Stimulated activated CD8-positive, alpha-beta memory T cell treated with anti-CD3 and anti-CD28 coated beads, Interleukin-4, amount 100 ng/mL, for 48 hours (primary cell): ENCODE data around the gene C1D.

ENCODE experiments used
- DNase-seq: peaks from one replicate; pipeline ENCODE4 v3.0.0-alpha.2; 2020

C1D gene, protein sequence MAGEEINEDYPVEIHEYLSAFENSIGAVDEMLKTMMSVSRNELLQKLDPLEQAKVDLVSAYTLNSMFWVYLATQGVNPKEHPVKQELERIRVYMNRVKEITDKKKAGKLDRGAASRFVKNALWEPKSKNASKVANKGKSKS

DNA sequence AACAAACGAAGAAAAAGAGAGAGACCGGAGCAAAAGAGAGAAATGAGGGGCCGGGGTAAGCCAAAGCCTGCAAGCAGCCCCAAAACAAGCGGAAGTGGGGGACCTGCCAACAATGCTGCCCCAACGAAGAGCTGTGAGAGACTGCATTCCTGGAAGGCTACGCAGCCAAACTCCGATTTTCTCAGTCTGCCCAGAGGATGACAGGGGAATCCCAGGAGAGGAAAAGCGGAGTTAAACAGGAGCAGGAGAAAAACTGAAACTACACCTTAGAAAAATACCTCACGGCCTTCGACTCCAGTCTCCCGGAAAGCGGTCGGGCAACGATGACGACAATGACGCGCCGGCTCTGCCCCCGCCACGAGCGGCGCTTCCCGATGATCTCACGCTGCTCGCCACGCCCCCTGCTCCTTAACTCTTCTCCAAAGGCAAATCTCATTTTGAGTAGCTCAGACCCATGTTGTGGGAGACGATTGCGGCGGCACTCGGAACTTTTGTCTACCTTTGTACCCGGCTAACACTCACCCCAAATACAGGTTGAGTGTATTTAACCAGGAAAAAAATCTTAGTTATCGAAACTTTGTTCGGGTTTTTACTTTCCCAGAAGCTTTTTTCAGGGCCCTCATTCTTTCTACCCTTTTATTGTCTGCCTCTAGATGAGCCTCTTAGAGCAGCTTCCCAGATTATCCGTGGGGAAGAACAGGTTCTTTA is at the start of gene C1D:
Gene C1D (minus strand): TSS at position 325 of the 708 bp plus-strand sequence. CDS start 15,694 bp downstream, outside the sequence.
- DNase-seq, result peak; percentile 98

DNA sequence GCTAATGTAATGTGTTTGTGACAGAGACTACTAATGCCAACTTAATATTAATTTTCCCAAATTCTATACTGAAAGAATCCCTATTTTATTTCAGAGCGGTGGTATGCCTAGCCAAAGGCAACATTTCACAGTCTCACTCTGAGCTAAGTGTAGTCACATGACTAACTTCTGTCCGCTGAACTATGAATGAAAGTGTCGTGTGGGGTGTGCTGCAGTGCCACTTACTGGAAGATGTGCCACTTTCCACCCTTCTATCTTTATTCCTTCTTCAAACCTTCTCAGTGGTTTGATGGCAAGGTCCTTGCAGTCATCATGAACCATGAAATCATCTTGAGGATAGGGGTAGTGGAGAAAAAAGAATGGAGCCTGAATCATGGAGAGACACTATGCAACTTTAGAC is 47.3 kb upstream of the C1D start:
- no peak for DNase-seq

DNA sequence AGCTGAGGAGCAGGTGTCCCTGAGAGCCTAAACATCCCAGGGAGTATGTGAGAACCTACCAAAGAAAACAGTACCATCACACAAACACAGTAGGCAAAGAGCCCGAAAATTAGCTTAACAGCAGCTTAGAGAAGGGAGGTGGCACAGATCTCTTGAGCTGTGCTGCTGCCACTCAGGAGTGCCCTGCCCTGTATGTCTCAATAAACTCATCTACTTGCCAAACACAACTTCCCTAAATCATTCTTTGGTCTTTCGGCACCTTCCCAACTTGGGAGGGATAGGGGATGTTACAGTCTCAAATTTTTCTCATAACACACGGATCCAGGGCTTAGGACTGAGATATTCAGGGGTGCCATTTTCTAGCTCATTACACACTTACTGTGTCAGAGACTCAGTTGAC is 45.3 kb upstream of the C1D start:
- DNase-seq, result no peak

DNA sequence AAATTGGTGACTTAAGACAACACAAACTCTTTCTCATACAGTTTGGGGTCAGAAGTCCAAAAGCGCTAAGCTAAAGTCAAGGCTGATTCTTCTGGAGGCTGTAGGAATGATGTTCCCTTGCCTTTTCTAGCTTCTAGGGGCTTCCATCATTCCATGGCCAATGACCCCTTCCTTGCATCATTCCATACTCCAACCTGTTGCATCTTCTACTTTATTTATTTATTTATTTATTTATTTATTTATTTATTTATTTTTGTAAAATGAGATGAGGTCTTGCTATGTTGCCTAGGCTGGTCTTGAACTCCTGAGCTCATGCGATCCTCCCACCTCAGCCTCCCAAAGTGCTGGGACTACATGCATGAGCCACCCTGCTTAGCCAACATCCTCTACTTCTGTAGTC is 44.7 kb upstream of the C1D start:
- DNase-seq, result no peak

DNA sequence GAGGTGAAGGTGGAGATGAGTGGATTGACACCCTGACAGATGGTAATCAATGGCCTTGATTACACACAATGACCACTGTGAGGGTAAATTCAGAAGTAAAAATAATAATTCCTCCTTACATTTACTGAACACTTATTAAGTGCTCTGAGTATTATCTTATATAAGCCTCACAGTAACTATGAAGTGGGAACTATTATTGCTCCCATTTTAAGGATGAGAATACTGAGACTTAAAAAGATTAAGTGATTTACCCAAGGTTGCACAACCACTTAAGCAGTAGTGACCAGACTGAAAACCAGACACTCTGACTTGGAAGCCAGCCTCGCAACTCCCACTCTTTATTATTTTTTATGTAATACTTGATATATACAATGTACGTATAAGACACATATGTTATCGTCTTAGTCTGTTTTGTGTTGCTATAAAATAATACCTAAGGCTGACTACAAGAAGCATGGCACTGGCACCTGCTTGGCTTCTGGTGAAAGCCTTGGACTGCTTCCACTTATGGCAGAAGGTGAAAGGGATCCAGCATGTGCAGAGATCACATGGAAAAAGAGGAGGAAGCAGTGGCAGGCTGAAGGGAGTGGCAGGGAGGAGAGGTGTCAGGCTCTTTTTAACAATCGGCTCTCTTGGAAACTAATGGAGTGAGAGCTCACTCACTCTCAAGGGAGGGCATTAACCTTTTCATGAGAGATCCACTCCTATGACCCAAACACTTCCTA is 41.5 kb upstream of the C1D start:
- no peak for DNase-seq

DNA sequence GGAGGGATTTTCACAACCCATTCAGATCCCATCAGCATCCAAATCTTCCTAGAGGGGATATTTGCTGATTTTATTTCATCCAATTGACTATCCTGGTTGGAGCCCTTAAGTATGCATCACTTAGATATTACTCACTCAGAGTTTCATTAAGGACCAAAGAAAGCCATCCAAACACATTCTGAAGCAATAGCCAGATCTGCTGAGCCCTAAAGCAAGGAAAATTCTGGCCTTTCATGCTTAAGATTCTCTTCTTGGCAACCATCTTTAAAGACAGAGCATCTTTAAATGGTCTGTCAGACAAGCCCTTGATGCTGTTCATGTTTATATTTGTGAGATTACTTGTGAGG is 40.9 kb upstream of the C1D start:
- no peak for DNase-seq

DNA sequence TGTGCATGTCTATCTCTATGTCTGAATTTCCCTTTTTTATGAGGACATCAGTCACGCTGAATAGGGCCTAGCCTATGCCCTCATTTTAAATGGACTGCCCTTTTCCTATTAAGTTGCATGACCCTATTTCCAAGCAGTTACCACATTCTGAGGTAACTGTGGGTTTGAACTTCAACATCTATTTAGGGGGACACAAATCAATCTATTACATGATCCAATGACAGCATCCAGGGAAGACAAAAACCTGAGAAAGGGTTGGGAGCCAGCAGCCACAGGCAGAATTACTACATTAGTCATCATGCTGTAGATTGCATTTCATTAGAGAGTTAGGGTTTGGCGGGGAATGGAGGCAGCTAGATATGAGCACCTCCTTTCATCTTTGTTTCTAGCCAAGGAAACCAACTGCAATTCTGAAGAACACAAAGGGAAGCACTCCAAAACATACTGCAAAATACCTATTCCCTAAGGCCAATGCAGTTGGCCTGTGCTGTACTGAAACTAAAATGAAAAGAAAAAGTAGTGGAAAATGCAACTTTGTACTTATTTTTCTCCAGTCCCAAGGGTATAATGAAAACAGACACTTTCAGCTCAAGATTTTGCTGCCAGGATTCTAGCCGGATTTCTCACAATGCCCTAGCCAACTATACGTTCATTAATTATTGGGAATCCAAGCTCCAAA is 40.4 kb upstream of the C1D start:
- DNase-seq, result no peak

DNA sequence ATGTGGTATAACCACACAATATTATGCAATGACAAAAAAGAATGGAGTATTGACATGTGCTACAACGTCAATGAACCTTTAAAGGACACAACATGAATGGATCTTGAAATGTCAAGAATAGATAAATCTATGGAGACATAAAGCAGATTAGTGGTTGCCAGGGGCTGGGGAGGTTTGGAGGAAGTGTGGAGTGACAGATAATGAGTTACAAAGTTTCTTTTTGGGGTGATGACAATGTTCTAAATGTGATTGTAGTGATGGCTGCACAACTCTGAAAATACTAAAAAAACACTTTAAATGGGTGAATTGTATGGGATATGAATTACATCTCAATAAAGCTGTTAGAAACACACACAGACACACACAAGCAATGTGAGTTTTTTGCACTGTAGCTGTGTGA is 37.4 kb upstream of the C1D start:
- no peak for DNase-seq

DNA sequence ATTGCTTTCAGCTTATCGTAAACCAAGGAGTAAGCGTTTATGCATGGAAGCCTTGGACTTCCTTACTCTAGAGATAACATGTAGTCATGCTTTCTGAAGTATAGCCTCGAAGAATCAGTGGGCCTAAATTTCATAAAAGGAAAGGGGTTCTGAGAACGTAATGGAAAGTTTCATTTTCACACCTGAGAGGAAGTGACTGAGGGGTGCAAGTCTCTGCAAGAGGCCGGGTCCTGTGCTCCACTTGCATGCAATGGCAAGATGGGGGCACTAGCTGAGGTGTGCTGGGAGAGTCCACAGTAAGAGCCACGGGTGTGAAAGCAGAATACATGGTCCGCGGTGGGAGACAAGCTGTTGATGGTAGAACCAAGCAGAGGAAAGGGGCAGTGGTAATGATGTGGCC is 36.5 kb upstream of the C1D start:
- no peak for DNase-seq

DNA sequence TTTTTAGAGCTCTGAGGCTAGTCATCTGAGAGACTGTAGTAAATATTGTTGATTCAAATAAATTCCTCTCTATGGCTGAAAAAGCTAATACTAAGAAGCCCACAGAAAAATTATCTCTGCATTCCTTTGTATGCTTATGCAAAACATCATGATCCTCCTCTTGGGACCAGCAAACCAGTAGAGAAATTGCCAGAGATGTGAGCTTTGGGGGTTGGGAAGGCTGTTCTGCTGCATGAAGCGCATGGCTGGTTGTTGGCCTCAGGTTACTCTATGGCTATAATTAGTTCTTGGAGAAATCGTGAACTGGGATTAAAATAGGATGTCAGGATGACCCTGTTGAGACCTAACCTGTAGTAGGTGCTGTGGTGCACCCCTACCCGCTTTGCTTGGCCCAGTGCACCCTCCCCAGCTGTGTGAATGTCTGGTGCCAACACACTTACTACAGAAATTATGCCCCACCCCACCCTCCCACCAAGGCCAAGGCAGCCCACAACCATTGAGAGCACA is 35.5 kb upstream of the C1D start:
- DNase-seq, result no peak

DNA sequence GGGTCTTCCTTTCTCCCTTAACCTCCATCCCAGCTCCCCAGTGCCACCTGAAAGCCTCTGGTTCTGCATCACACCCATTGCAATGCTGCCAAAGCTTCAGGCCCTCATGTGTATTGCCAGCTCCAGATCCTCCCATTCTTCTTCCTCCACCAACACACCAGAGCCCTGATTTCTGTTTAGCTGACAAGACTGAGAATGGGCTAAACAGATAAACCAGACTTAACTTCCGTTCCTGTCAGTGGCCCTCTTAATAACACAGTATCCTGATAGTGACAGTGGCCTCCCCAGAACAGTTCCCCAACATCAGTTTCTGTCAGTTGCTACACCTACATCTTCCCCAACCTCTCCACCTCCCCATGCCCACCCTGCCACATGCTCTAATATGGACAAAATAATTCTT is 31.3 kb upstream of the C1D start:
- DNase-seq, result no peak

DNA sequence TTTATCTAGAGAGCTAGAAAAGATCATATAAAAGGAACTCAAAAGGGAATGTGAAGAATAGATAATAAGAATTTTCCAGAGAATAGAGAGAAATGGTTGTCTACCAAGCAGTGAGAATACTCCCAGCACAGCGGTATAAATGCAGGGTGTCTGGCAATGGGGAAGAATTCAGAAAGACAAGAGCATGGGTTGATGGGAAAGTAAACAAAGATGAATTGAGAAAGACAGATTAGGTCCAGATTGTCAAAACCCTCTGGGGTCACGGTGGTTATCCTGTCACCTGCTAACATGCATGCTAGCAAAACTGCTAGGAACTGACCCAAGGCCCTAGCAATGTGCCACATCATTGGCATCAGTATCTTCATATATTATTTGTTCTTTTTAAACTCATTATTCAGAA is 30.8 kb upstream of the C1D start:
- DNase-seq, result no peak

DNA sequence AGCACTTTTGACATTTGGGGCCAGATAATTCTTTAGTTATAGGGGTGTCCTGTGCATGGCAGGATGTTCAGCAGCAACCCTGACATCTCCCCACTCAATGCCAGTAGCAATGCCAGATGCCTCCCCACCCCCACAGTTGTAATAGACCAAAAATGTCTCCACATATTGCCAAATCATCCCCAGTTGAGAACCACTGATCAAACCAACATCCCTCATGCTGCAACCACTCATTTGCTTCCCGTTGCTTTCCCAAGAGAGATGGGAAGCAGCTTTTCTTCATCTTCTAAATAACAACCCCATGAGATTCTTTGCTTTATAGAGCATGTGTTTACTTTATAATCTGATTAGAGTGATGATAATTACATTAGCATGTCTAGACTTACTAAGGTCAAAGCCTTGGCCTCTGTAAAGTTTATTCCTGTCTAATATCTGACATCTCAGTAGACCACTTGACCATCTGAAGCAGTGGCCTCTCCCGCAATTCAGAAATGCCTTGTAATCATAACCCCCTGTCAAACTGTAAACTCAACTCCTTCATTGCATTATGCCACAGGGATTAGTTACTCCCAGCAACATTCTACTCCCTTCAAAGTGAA is 28.7 kb upstream of the C1D start:
- no peak for DNase-seq

DNA sequence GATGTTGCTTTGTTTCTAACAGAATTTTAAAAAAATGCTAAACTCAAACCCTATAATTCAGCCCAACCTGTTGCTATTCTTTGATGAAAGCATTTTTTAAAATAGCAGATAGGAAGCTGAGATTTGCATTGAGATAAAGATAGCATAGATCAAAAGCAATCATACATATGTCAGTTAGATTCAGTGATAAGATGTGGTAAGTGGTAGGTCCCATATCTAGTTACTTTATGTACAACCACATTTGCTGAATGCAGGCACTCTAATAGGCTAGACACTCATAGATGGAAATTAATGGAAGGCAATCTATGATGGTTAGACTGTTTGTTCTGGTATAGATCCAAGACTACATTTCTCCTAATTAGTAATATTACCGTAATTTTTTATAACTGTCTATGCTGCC is 27.2 kb upstream of the C1D start:
- no peak for DNase-seq

DNA sequence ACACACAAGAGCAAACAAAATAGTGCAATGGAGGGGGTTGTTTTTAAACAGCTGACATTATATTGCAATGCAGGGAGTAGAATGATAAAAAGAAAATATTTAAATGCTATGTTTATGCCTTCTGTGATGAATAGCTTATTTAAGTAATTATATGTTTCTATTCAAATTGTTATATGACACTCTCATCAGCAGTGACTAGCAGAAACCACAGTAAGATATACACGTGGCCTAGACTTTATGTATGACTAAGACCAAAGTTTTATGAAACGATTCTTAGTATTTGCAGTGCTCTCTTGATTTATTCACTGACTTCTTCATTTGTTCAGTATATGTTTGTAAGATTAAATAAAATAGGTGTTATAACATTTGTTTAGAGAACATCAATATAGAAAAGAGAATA is 26.1 kb upstream of the C1D start:
- no peak for DNase-seq

DNA sequence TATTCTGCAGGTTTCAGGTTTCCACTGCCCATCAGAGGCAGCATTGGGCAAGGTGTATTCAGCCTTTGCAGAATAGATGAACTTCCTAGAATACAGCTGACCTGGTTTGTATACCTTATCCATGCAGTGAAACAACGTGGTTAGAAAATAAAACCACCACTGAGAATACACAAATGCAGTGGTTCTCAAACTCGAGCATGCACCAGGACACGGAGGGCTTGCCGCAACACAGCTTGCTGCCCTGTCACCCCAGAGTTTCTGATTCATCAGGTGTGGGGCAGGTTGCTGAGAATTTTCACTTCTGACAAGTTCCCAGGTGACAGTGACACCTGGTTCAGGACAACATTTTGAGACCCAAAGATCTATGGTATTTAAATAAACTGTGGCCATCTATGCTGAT is 23.4 kb upstream of the C1D start:
- DNase-seq, result no peak

DNA sequence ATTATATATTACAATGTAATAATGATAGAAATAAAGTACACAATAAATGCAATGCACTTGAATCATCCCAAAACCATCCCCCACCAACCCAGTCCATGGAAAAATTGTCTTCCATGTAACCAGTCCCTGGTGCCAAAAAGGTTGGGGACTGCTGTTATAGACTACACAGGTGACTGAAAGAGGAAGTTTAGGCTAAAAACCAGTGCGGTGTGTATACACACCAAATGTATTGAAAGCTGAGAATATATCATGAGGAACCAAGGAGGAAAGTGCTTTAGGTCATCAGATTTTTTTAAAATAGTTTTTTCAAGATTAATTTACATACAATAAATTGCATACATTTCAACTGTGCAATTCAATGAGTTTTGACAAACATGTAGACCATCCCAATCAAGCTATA is 20.5 kb upstream of the C1D start:
- DNase-seq, result no peak

DNA sequence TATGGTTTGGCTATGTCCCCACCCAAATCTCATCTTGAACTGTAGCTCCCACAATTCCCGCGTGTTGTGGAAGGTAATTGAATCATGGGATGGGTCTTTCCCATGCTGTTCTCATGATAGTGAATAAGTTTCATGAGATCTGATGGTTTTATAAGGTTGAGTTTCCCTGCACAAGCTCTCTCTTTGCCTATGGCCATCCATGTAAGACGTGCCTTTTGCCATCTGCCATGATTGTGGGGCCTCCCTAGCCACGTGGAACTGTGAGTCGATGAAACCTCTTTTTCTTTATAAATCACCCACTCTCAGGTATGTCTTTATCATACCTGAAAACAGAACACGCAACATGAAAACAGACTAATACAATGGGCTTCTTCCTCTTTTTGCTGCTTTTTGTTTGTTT is 11.2 kb upstream of the C1D start:
- no peak for DNase-seq

DNA sequence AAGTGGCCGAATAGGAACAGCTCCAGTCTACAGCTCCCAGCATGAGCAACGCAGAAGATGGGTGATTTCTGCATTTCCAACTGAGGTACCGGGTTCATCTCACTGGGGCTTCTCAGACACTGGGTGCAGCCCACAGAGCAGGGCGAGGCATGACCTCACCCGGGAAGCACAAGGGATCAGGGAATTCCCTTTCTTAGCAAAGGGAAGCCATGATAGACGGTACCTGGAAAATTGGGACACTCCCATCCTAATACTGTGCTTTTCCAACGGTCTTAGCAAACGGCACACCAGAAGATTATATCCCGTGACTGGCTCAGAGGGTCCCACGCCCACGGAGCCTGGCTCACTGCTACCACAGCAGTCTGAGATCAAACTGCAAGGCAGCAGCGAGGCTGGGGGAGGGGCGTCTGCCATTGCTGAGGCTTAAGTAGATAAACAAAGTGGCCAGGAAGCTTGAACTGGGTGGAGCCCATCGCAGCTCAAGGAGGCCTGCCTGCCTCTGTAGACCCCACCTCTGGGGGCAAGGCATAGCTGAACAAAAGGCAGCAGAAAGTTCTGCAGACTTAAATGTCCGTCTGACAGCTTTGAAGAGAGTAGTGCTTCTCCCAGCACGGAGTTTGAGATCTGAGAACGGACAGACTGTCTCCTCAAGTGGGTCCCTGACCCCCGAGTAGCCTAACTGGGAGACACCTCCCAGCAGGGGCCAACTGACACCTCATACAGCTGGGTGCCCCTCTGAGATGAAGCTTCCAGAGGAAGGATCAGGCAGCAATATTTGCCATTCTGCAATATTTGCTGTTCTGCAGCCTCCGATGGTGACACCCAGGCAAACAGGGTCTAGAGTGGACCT is 1.2 kb upstream of the C1D start:
- peak; percentile 31 for DNase-seq

DNA sequence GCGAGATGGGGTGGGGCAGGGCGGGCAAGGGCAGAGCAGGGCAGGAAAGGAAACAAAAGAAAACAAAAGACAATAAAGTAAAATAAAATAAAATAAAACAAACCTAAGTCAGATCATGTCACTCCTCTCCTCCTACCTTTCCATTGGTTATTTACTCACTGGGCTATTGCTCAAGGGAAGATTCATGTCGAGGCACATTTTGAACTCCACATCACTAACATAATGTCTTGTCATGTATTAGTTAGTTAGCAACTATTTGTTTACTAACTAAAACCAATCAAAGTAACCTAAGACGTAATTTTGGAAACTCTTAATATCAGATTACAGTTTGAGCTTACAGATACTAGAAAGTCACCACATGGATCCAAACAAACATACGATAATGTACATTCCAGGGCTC is 2.2 kb downstream of the C1D start:
- DNase-seq, result no peak

DNA sequence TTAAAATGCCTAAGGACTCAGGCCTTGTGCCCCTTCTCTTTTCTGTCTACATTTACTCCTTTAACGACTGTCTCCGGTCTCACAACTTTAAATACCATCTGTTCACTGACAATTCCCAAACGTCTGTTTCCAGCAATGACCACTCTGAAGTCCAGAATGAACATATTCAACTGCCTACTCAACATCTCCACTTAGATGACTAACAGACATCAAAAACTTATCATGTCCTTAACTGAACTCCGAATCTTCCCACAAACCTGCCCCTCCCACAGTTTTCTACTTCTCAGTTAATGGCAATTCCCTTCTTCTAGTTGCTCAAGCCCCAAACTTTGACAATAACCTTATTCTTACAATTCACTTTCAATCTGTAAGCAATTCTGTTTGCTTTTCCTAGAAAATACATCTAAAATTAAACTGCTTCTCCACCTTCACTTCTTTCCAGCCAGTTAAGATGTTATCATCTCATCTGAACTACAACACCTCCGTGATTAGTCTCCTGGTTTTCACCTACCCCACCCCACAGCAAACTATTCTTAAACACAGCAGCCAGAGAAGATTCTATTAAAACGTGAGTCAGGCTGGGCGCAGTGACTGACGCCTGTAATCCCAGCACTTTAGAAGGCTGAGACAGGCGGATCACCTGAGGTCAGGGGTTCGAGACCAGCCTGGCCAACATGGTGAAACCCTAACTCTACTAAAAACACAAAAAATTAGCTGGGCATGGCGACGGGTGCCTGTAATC is 2.8 kb downstream of the C1D start:
- no peak for DNase-seq
